HG03575 (cell line): ENCODE results near the gene LIMS4.
"Not testable (repeated sequence)": the region's sequence is repeated elsewhere in the genome, so short reads cannot be mapped to it uniquely, and the experiment has no call there.

Experiments used
- ATAC-seq: cut with Tn5 transposase; IDR thresholded peaks from one replicate; pipeline ENCODE4 v1.9.1; 2021; ENCODE audit not compliant: unreplicated experiment, insufficient number of reproducible peaks, low FRiP score; ENCODE audit errors: extremely low read depth

Gene LIMS4, protein sequence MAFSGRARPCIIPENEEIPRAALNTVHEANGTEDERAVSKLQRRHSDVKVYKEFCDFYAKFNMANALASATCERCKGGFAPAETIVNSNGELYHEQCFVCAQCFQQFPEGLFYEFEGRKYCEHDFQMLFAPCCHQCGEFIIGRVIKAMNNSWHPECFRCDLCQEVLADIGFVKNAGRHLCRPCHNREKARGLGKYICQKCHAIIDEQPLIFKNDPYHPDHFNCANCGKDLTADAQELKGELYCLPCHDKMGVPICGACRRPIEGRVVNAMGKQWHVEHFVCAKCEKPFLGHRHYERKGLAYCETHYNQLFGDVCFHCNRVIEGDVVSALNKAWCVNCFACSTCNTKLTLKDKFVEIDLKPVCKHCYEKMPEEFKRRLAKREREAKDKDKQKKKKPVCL

GRCh38 chr2:110472171-110473058 lies at the start of gene LIMS4:
Gene LIMS4, minus strand, starts transcription at chr2:110472816. Its CDS starts 38 bp downstream, at chr2:110472778.
- ATAC-seq, result not testable (repeated sequence)

DNA sequence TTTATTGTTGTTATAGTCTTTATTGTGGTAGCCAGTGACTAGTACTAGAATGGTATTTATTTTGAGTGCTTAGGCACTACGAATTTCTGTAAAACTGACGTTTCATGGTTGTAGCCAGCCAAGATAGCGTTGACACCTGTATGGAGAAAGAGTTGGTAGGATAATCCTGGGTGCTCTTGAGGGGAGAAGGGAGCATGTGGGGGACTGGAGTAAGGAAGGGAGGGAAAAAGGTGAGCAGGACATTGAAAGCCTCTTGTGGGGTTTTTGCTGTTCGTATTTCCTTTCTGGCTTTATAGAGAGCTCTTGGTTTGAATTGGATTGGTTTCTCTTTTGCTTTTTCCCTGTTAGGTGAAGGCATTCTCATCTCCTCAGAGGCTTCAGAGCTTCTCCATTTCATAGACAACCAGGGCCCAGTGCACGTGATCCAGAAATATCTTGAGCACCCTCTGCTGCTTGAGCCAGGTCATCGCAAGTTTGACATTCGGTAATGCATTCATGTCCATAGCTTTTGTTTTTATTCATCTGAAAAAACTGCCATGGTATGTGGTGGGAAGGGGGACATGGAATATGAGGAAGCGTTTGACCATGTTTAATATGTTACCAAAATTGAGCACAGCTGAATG lies 27.2 kb upstream of the LIMS4 start:
- ATAC-seq, result not testable (repeated sequence)

- ATAC-seq, result not testable (repeated sequence)
Observed at GRCh38 chr2:110496027-110496426, 23.4 kb upstream of the LIMS4 start.

DNA sequence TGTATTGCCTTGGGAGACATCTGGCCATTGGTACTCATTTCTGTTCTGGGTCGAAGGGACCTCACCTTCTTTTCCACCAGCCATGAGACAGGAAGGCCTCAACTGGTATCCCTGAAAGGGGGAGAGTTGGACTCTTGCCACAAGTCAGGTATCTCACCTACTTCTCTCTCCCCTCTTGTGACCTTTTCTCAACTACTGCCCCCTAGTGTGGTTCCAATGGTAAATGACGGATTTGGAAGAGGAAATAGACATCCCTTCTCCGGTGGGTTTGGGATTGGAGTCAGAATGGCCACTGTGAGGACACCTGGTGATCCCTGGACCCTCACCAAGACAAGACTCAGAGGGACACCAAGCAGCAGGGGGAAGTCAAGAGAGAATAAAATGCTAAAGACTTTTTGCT lies 21.9 kb upstream of the LIMS4 start:
- not testable (repeated sequence) for ATAC-seq

GRCh38 chr2:110488991-110489390 lies 16.4 kb upstream of the LIMS4 start:
- not testable (repeated sequence) for ATAC-seq

- ATAC-seq, result not testable (repeated sequence)
Observed at GRCh38 chr2:110482697-110483096, 10.1 kb upstream of the LIMS4 start.

GRCh38 chr2:110481200-110481599 lies 8.6 kb upstream of the LIMS4 start:
- ATAC-seq, result not testable (repeated sequence)

GRCh38 chr2:110480084-110480483 lies 7.5 kb upstream of the LIMS4 start:
- not testable (repeated sequence) for ATAC-seq

GRCh38 chr2:110477370-110477769 lies 4.8 kb upstream of the LIMS4 start:
- ATAC-seq, result not testable (repeated sequence)

GRCh38 chr2:110476952-110477351 lies 4.3 kb upstream of the LIMS4 start:
- not testable (repeated sequence) for ATAC-seq

GRCh38 chr2:110475627-110476359 lies 3.2 kb upstream of the LIMS4 start:
- ATAC-seq, result not testable (repeated sequence)

GRCh38 chr2:110474898-110475297 lies 2.3 kb upstream of the LIMS4 start:
- peak; percentile 91 for ATAC-seq

GRCh38 chr2:110473059-110473358 lies 393 bp upstream of the LIMS4 start:
- ATAC-seq, result not testable (repeated sequence)

DNA sequence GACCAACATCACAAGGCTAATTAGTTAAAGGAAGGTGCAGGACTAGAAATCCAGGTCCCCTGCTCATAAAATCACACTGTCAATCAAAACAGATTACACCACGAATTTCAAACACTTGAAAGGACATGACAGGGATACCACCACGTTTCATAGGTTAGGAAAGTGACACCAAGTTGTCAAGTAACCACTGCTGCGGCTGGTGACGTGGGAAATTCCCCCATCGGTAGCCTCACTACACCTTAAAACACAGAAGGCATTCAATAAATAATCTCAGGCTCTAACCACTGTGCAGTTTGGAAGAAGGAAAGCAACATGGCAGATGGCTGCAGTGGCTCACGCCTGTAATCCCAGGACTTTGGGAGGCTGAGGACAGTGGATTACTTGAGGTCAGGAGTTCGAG lies 3.7 kb downstream of the LIMS4 start:
- not testable (repeated sequence) for ATAC-seq

- peak; percentile 73 for ATAC-seq
Observed at GRCh38 chr2:110465312-110465711, 7.3 kb downstream of the LIMS4 start.

GRCh38 chr2:110462458-110462857 lies 10.2 kb downstream of the LIMS4 start:
- ATAC-seq, result not testable (repeated sequence)

GRCh38 chr2:110460318-110460717 lies 12.3 kb downstream of the LIMS4 start:
- ATAC-seq, result not testable (repeated sequence)

GRCh38 chr2:110457214-110457590 lies 15.4 kb downstream of the LIMS4 start:
- ATAC-seq, result not testable (repeated sequence)
